Hematopoietic multipotent progenitor cell treated with erythropoietin and hydrocortisone succinate and interleukin-3 and kit ligand, for 17 days (in vitro differentiated cells): ENCODE data around the gene PCDH1.
"Not testable (repeated sequence)": the region's sequence is repeated elsewhere in the genome, so short reads cannot be mapped to it uniquely, and the experiment has no call there.

ENCODE experiments used
- DNase-seq: peaks from one replicate; pipeline ENCODE4 v3.0.0-alpha.2; 2015; ENCODE audit warnings: low spot score

Gene PCDH1

GRCh38 chr5:141878186-141878710 is at the start of gene PCDH1:
PCDH1 (minus strand) TSS chr5:141878410; CDS start chr5:141878262, 148 bp downstream.
- DNase-seq = peak; percentile 48

- DNase-seq = no peak
Measured at GRCh38 chr5:141926434-141926833, 48.2 kb upstream of the PCDH1 start.

GRCh38 chr5:141923448-141924313 is 45.5 kb upstream of the PCDH1 start, which contains the start of gene DELE1:
DELE1 (plus strand) TSS chr5:141923871; CDS start chr5:141923942, 71 bp downstream.
- peak; percentile 90 for DNase-seq

GRCh38 chr5:141922827-141923447 is 44.7 kb upstream of the PCDH1 start:
- not testable (repeated sequence) for DNase-seq

- DNase-seq = no peak
Measured at GRCh38 chr5:141920771-141921170, 42.6 kb upstream of the PCDH1 start.

GRCh38 chr5:141919218-141920119 is 41.3 kb upstream of the PCDH1 start:
- DNase-seq = no peak

- DNase-seq = no peak
Measured at GRCh38 chr5:141917760-141918159, 39.5 kb upstream of the PCDH1 start.

GRCh38 chr5:141916522-141916921 is 38.3 kb upstream of the PCDH1 start:
- DNase-seq = no peak

- DNase-seq = no peak
Measured at GRCh38 chr5:141915881-141916336, 37.7 kb upstream of the PCDH1 start.

GRCh38 chr5:141914797-141915196 is 36.6 kb upstream of the PCDH1 start:
- DNase-seq = no peak

- no peak for DNase-seq
Measured at GRCh38 chr5:141914199-141914743, 36.1 kb upstream of the PCDH1 start.

GRCh38 chr5:141913560-141914198 is 35.5 kb upstream of the PCDH1 start:
- DNase-seq = no peak

GRCh38 chr5:141910271-141910673 is 32.1 kb upstream of the PCDH1 start:
- no peak for DNase-seq

- no peak for DNase-seq
Measured at GRCh38 chr5:141909212-141909611, 31.0 kb upstream of the PCDH1 start.

- DNase-seq = no peak
Measured at GRCh38 chr5:141908796-141909195, 30.6 kb upstream of the PCDH1 start.

GRCh38 chr5:141906972-141907371 is 28.8 kb upstream of the PCDH1 start:
- no peak for DNase-seq

GRCh38 chr5:141906517-141906916 is 28.3 kb upstream of the PCDH1 start:
- no peak for DNase-seq

- no peak for DNase-seq
Measured at GRCh38 chr5:141904551-141904950, 26.3 kb upstream of the PCDH1 start.

GRCh38 chr5:141903261-141903660 is 25.1 kb upstream of the PCDH1 start:
- DNase-seq = no peak

- no peak for DNase-seq
Measured at GRCh38 chr5:141902015-141902814, 24.0 kb upstream of the PCDH1 start.
